DOHH2 (cell line): Measurements from ENCODE around the gene PKIG.

Experiments used
- H3F3A ChIP-seq: fragments of 200-600 bp; sonication (generic), shearing (Covaris generic); 2 replicates; pipeline ENCODE4 v1.6.0; 2016; ENCODE audit warnings: antibody characterized with exemption, mild to moderate bottlenecking; ENCODE audit not compliant: control insufficient read depth, insufficient read depth
- H3K27ac ChIP-seq: fragments of 200-600 bp; sonication (generic); 2 replicates; pipeline ENCODE4 v1.5.1; 2014; ENCODE audit warnings: low read depth, mild to moderate bottlenecking, low read length, moderate library complexity
- H3K27me3 ChIP-seq: fragments of 200-600 bp; sonication (generic); 2 replicates; pipeline ENCODE4 v1.6.1; 2014; ENCODE audit warnings: mild to moderate bottlenecking, low read length, mixed read lengths; ENCODE audit not compliant: control insufficient read depth
- H3K36me3 ChIP-seq: fragments of 200-600 bp; sonication (generic); 2 replicates; pipeline ENCODE4 v1.6.1; 2014; ENCODE audit warnings: mild to moderate bottlenecking, low read length, moderate library complexity, mixed read lengths; ENCODE audit not compliant: control insufficient read depth
- H3K4me1 ChIP-seq: fragments of 200-600 bp; sonication (generic); 2 replicates; pipeline ENCODE4 v1.6.1; 2014; ENCODE audit warnings: mild to moderate bottlenecking, low read length, mixed read lengths; ENCODE audit not compliant: control insufficient read depth
- H3K4me2 ChIP-seq: fragments of 200-600 bp; sonication (generic); 2 replicates; pipeline ENCODE4 v1.6.0; 2014; ENCODE audit warnings: mild to moderate bottlenecking, low read length, moderate library complexity
- H3K4me3 ChIP-seq: fragments of 200-600 bp; sonication (generic); 2 replicates; pipeline ENCODE4 v1.5.1; 2014; ENCODE audit warnings: mild to moderate bottlenecking, low read length, mixed read lengths
- H3K79me2 ChIP-seq: fragments of 200-600 bp; sonication (generic); 2 replicates; pipeline ENCODE4 v1.6.1; 2014; ENCODE audit warnings: mild to moderate bottlenecking, low read length, mixed read lengths; ENCODE audit not compliant: control insufficient read depth
- H3K9me2 ChIP-seq: fragments of 200-600 bp; sonication (generic); replicated peaks from 2 replicates; pipeline ENCODE4 v1.6.1; 2014; ENCODE audit warnings: mild to moderate bottlenecking, low read length, mixed read lengths; ENCODE audit not compliant: control insufficient read depth
- H3K9me3 ChIP-seq: fragments of 200-600 bp; sonication (generic); 2 replicates; pipeline ENCODE4 v1.6.1; 2014; ENCODE audit warnings: antibody characterized with exemption, low read length, mixed read lengths; ENCODE audit not compliant: control insufficient read depth, insufficient read depth
- H4K20me1 ChIP-seq: fragments of 200-600 bp; sonication (generic); 2 replicates; pipeline ENCODE4 v1.6.0; 2014; ENCODE audit warnings: low read depth, mild to moderate bottlenecking, antibody characterized with exemption, low read length, moderate library complexity; ENCODE audit not compliant: control insufficient read depth, insufficient read depth
- EZH2phosphoT487 ChIP-seq: fragments of 200-600 bp; sonication (generic); IDR thresholded peaks from 2 replicates; pipeline ENCODE4 v1.6.1; 2017; ENCODE audit warnings: borderline replicate concordance, mild to moderate bottlenecking, antibody characterized with exemption, low read length, moderate library complexity, mixed read lengths
- TF ChIP-seq, protein P1 (sequence below): fragments of 200-600 bp; sonication (generic); IDR thresholded peaks from one replicate; pipeline ENCODE4 v1.5.1; 2014; ENCODE audit warnings: antibody characterized with exemption, mild to moderate bottlenecking, low read depth, low read length; ENCODE audit not compliant: poor library complexity, severe bottlenecking

PKIG gene

GRCh38 chr20:44610313-44610962 is 28.1 kb downstream of the PKIG start:
- peaks cover 27% of the 10 kb centered on the region for H3K4me1 ChIP-seq
- H3K9me3 ChIP-seq, result no peaks in the 10 kb centered on the region
- peak overlapping the region; percentile 67 for H3K4me3 ChIP-seq
- H4K20me1 ChIP-seq, result no peaks in the 10 kb centered on the region
- H3F3A ChIP-seq, result peaks cover 15% of the 10 kb centered on the region
- peak overlapping the region; percentile 88 for H3K4me2 ChIP-seq
- H3K36me3 ChIP-seq, result peaks cover 42% of the 10 kb centered on the region
- no peaks in the 10 kb centered on the region for H3K27me3 ChIP-seq
- peaks cover 38% of the 10 kb centered on the region for H3K79me2 ChIP-seq
- no peak for TF ChIP-seq EZH2phosphoT487
- TF ChIP-seq, protein P1, sequence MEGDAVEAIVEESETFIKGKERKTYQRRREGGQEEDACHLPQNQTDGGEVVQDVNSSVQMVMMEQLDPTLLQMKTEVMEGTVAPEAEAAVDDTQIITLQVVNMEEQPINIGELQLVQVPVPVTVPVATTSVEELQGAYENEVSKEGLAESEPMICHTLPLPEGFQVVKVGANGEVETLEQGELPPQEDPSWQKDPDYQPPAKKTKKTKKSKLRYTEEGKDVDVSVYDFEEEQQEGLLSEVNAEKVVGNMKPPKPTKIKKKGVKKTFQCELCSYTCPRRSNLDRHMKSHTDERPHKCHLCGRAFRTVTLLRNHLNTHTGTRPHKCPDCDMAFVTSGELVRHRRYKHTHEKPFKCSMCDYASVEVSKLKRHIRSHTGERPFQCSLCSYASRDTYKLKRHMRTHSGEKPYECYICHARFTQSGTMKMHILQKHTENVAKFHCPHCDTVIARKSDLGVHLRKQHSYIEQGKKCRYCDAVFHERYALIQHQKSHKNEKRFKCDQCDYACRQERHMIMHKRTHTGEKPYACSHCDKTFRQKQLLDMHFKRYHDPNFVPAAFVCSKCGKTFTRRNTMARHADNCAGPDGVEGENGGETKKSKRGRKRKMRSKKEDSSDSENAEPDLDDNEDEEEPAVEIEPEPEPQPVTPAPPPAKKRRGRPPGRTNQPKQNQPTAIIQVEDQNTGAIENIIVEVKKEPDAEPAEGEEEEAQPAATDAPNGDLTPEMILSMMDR, result peak; percentile 11
- no peaks in the 10 kb centered on the region for H3K9me2 ChIP-seq
- H3K27ac ChIP-seq, result peak overlapping the region; percentile 57

DNA sequence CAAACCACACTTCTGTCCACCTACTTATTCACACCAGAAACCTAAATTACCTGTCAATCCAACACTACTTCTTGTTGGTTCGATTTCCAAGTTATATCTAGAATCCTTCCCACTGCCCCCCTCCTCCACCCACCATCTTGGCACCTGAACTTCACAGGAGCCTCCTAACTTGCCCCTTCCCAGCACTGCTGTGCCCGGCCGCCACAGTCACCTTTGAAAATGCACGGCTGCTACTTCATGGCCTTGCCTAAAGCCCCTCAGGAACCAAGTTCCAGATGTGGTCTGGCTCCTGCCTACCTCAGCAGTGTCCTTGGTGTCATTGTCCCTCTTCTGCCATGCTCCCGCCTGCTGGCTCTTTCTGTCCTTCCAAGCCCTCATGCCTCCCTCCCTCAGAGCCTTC is 31.2 kb downstream of the PKIG start:
- H3K9me3 ChIP-seq, result no peaks in the 10 kb centered on the region
- no peaks in the 10 kb centered on the region for H3K9me2 ChIP-seq
- H3K4me3 ChIP-seq, result no peak overlapping the region
- peaks cover 38% of the 10 kb centered on the region for H3K79me2 ChIP-seq
- no peaks in the 10 kb centered on the region for H3K27me3 ChIP-seq
- no peaks in the 10 kb centered on the region for H4K20me1 ChIP-seq
- no peak overlapping the region for H3K4me2 ChIP-seq
- peaks cover 46% of the 10 kb centered on the region for H3K4me1 ChIP-seq
- peaks cover 72% of the 10 kb centered on the region for H3K36me3 ChIP-seq
- H3K27ac ChIP-seq, result no peak overlapping the region
- peaks cover 5% of the 10 kb centered on the region for H3F3A ChIP-seq
- no peak for TF ChIP-seq EZH2phosphoT487
- TF ChIP-seq, protein P1, result no peak

GRCh38 chr20:44614525-44614924 is 32.1 kb downstream of the PKIG start:
- Histone ChIP-seq H3K36me3 (peaks cover 74% of the 10 kb centered on the region), H3K27ac (no peak overlapping the region), H3K9me2 (no peaks in the 10 kb centered on the region), H3F3A (no peaks in the 10 kb centered on the region; the same call in 1 of the 2 replicates), H3K9me3 (no peaks in the 10 kb centered on the region), H3K27me3 (no peaks in the 10 kb centered on the region), H3K4me2 (no peak overlapping the region), H3K79me2 (peaks cover 31% of the 10 kb centered on the region), H4K20me1 (no peaks in the 10 kb centered on the region), H3K4me3 (no peak overlapping the region), H3K4me1 (peaks cover 38% of the 10 kb centered on the region)
- TF ChIP-seq EZH2phosphoT487, result no peak
- TF ChIP-seq, protein P1, result no peak
